B cell (primary cell): ENCODE data around the gene SSC5D. TPM values are rescaled to one million over a fixed set of nuclear protein-coding genes. Genes with fewer than 3 reads are reported as not detected.

Experiments used
- ATAC-seq: fragments of 200-7000 bp; cut with Tn5 transposase; one replicate; pipeline ENCODE4 v1.10.0; 2021; ENCODE audit warnings: low read depth, mild to moderate bottlenecking, moderate number of reproducible peaks, moderate library complexity
- CTCF ChIA-PET: fragments of 350-600 bp; sonication (Branson Sonifier 250); formaldehyde crosslinking; loops from one replicate; lab custom pipeline; 2021; ENCODE audit warnings: antibody characterized with exemption, inconsistent platforms; lab: Charles Lee
- POLR2A ChIA-PET: fragments of 350-600 bp; sonication (Branson Sonifier 250); formaldehyde crosslinking; loops from one replicate; lab custom pipeline; 2021; ENCODE audit warnings: antibody characterized with exemption; lab: Charles Lee
- DNase-seq: peaks from one replicate; pipeline ENCODE4 v3.0.0; 2013
- H2AFZ ChIP-seq: 2 replicates; pipeline ENCODE4 v1.6.1; 2012; ENCODE audit warnings: mild to moderate bottlenecking, low read depth, low read length; ENCODE audit not compliant: insufficient read depth, poor library complexity, severe bottlenecking
- H3K27ac ChIP-seq, 2 donors: 1 replicate in 1 of 2; 2 replicates in 1 of 2; pipeline ENCODE4 v1.5.1; 2012 to 2013; ENCODE audit warnings: low read length in 2 of 2, mild to moderate bottlenecking in 2 of 2, moderate library complexity in 1 of 2
- H3K27me3 ChIP-seq, 4 experiments: fragments of 200-600 bp in 1 of 4; sonication (generic) in 1 of 4; replicated peaks in 1 of 4; 1 replicate in 2 of 4; 2 replicates in 2 of 4; pipeline versions ENCODE4 v1.6.1 to v1.7.0; 2013 to 2016; ENCODE audit warnings: low read length in 3 of 4, mild to moderate bottlenecking in 2 of 4, mixed read lengths in 1 of 4, moderate library complexity in 1 of 4; ENCODE audit not compliant: insufficient read depth in 4 of 4, control insufficient read depth in 3 of 4; ENCODE audit errors: control extremely low read depth in 1 of 4
- H3K36me3 ChIP-seq, 2 experiments: replicated peaks in 1 of 2; 1 replicate in 1 of 2; 2 replicates in 1 of 2; pipeline versions ENCODE4 v1.6.1 to v1.7.1; 2013; ENCODE audit warnings: low read length in 1 of 2; ENCODE audit not compliant: insufficient read depth in 2 of 2, control insufficient read depth in 1 of 2; ENCODE audit errors: control extremely low read depth in 1 of 2, extremely low read depth in 1 of 2
- H3K4me1 ChIP-seq, 2 donors: fragments of 200-600 bp in 1 of 2; sonication (generic) in 1 of 2; 1 replicate in 1 of 2; 2 replicates in 1 of 2; pipeline versions ENCODE4 v1.5.1 to v1.6.1; 2013 to 2017; ENCODE audit warnings: low read length in 2 of 2; ENCODE audit not compliant: control insufficient read depth in 2 of 2, insufficient read depth in 2 of 2
- H3K4me2 ChIP-seq: replicated peaks from 2 replicates; pipeline ENCODE3; 2012; ENCODE audit warnings: mild to moderate bottlenecking, low read depth, low read length; ENCODE audit not compliant: poor library complexity, severe bottlenecking
- H3K4me3 ChIP-seq, 5 experiments: fragments of 200-600 bp in 1 of 5; sonication (generic) in 1 of 5; 1 replicate in 3 of 5; 2 replicates in 2 of 5; pipeline versions ENCODE4 v1.5.1 to v1.7.0; 2011 to 2016; ENCODE audit warnings: low read length in 4 of 5, mild to moderate bottlenecking in 4 of 5, low read depth in 2 of 5, control low read depth in 1 of 5, moderate library complexity in 1 of 5; ENCODE audit not compliant: insufficient read depth in 1 of 5; ENCODE audit errors: control extremely low read depth in 1 of 5, extremely low read depth in 1 of 5
- H3K79me2 ChIP-seq: fragments of 200-600 bp; sonication (generic); one replicate; pipeline ENCODE4 v1.6.0; 2016; ENCODE audit warnings: low read length; ENCODE audit not compliant: control insufficient read depth, insufficient read depth
- H3K9ac ChIP-seq: fragments of 200-600 bp; sonication (generic); 2 replicates; pipeline ENCODE4 v1.6.1; 2017; ENCODE audit warnings: mild to moderate bottlenecking, low read length, moderate library complexity
- H3K9me3 ChIP-seq, 3 donors: one replicate each; pipeline versions ENCODE4 v1.6.1 to v1.7.1; 2013; ENCODE audit warnings: low read length in 2 of 3; ENCODE audit not compliant: control insufficient read depth in 2 of 3, insufficient read depth in 1 of 3; ENCODE audit errors: control extremely low read depth in 1 of 3
- H4K20me1 ChIP-seq: 2 replicates; pipeline ENCODE4 v1.6.0; 2012; ENCODE audit warnings: mild to moderate bottlenecking, low read length; ENCODE audit not compliant: insufficient read depth, control insufficient read depth, poor library complexity, severe bottlenecking
- H3K27ac Mint-ChIP-seq: one replicate; pipeline ENCODE4 v1.8.0; 2021; ENCODE audit warnings: mixed read lengths
- H3K27me3 Mint-ChIP-seq: one replicate; pipeline ENCODE4 v1.8.0; 2021; ENCODE audit warnings: mixed read lengths
- H3K4me1 Mint-ChIP-seq: one replicate; pipeline ENCODE4 v1.8.0; 2021; ENCODE audit warnings: mixed read lengths
- H3K4me3 Mint-ChIP-seq: one replicate; pipeline ENCODE4 v1.8.0; 2021; ENCODE audit warnings: mixed read lengths
- H3K9me3 Mint-ChIP-seq: one replicate; pipeline ENCODE4 v1.8.0; 2022; ENCODE audit warnings: mixed read lengths; ENCODE audit not compliant: insufficient read depth
- CTCF ChIP-seq: fragments of 200-600 bp; IDR thresholded peaks from one replicate; pipeline ENCODE4 v1.8.0; 2022; ENCODE audit warnings: antibody characterized with exemption, mild to moderate bottlenecking
- EZH2 ChIP-seq: IDR thresholded peaks from 2 replicates; pipeline ENCODE4 v1.6.1; 2012; ENCODE audit warnings: borderline replicate concordance, low read depth, mild to moderate bottlenecking, moderate library complexity, low read length; ENCODE audit not compliant: insufficient read depth, poor library complexity, severe bottlenecking
- WGBS: methylation state at CpG from one replicate; pipeline ENCODE4 v1.1.5; 2013; ENCODE audit warnings: missing lambda C conversion rate; ENCODE audit not compliant: insufficient coverage; 5-methylcytosine and 5-hydroxymethylcytosine counted together
- intact Hi-C: fragments of 100-400 bp; cut with micrococcal nuclease; formaldehyde crosslinking; loops from one replicate; pipeline ENCODE4 v1.10.0; 2022
- polyA plus RNA-seq: library from polyadenylated mRNA; depleted of rRNA; stranded (reverse); fragments of >200 nt; gene quantifications from 2 replicates; pipeline ENCODE4 v1.2.3, GENCODE V29; 2012
- total RNA-seq, 2 donors: library from RNA; stranded (reverse); fragments of 120-200 nt in 1 of 2; gene quantifications; 1 replicate in 1 of 2; 2 replicates in 1 of 2; pipeline versions ENCODE4 v1.2.3 to v1.2.4, GENCODE V29; 2013 to 2022

The SSC5D gene
- total and polyA plus RNA-seq, 2 donors (not counting 1 experiment from before 2014, with no cell fraction given): 0.22 to 0.44 TPM

GRCh38 chr19:55452749-55453346 lies 35.4 kb upstream of the SSC5D start:
- H3K4me3 ChIP-seq: no peak overlapping the region
- no peaks in the 10 kb centered on the region for H3K79me2 ChIP-seq
- Mint-ChIP-seq H3K9me3 (no peaks in the 10 kb centered on the region), H3K27me3 (peaks cover 18% of the 10 kb centered on the region), H3K4me1 (peaks cover 13% of the 10 kb centered on the region), H3K27ac (no peak overlapping the region), H3K4me3 (peak overlapping the region; percentile 48)
- H3K4me2 ChIP-seq: peak overlapping the region; percentile 81
- no peak for TF ChIP-seq EZH2
- no peak for TF ChIP-seq CTCF
- CTCF ChIA-PET: interaction anchor here (0.8 to 1.7 kb wide), 3 partner anchors 9 to 199 kb away, joined by 4 to 7 read pairs (median 6); partner anchors contain the start of gene ISOC2
- H2AFZ ChIP-seq: no peak overlapping the region
- intact Hi-C loops: no loop called here
- H3K9me3 ChIP-seq: peaks cover 0 to 15% (median 0%) of the 10 kb centered on the region in 3 donors
- H3K36me3 ChIP-seq: peaks cover 0 to 2% of the 10 kb centered on the region in 2 experiments
- H3K27me3 ChIP-seq: peaks cover 0 to 36% (median 12%) of the 10 kb centered on the region in 4 experiments
- no peaks in the 10 kb centered on the region for H4K20me1 ChIP-seq
- ATAC-seq (no peak), DNase-seq (peak; percentile 42)
- 30% methylated on average over 32 of the region's 34 CpGs for WGBS
- H3K9ac ChIP-seq: no peak overlapping the region
- H3K27ac ChIP-seq: no peak overlapping the region
- peaks cover 15 to 17% of the 10 kb centered on the region in 2 donors for H3K4me1 ChIP-seq
- POLR2A ChIA-PET: no interaction called here
